ENCODE measurements around the gene HEATR5A. TPM values are rescaled to one million over a fixed set of nuclear protein-coding genes. Genes with fewer than 3 reads are reported as not detected.
"Not testable (repeated sequence)": the region's sequence is repeated elsewhere in the genome, so short reads cannot be mapped to it uniquely, and the experiment has no call there.

Gene HEATR5A
- total and polyA plus RNA-seq, 9 of the 15 experiments (the other 6 are each of a cell fraction or from before 2014, with no cell fraction given): 8.0 to 50.9 (median 23.0) TPM

- TF ChIP-seq ZKSCAN3 (CRISPR knock-in tag; IDR thresholded peaks at IDR 0.05) (0 out of 2 replicates have a peak, but pooled peaks have one; percentile 30), ZNF589 (CRISPR knock-in tag; IDR thresholded peaks at IDR 0.05; ENCODE audit: low read depth) (peak; percentile 99), ZBTB2 (IDR thresholded peaks at IDR 0.05) (0 out of 2 replicates have a peak, but pooled peaks have one; percentile 16), CUX1 (CRISPR knock-in tag; IDR thresholded peaks at IDR 0.05) (peak; percentile 98), RAD21 (CRISPR knock-in tag; conservative IDR thresholded peaks at IDR 0.05 in 1 of 2, IDR thresholded peaks at IDR 0.05 in 1 of 2) (peak in 1 of 2 experiments; percentile 26; a peak in 1 of 4 replicates), ELF2 (CRISPR knock-in tag; IDR thresholded peaks at IDR 0.05) (peak; percentile 74; the same call in 1 of the 2 replicates), ZNF174 (CRISPR knock-in tag; IDR thresholded peaks at IDR 0.05) (peak; percentile 84; the same call in 1 of the 2 replicates), GATAD2A (IDR thresholded peaks at IDR 0.05) (peak; percentile 56; the same call in 1 of the 2 replicates), MYC (CRISPR knock-in tag; IDR thresholded peaks at IDR 0.05; ENCODE audit: borderline replicate concordance, low read depth) (peak; percentile 95), TEAD2 (tag; IDR thresholded peaks at IDR 0.05) (peak; percentile 92)
- TF ChIP-seq, protein P1, sequence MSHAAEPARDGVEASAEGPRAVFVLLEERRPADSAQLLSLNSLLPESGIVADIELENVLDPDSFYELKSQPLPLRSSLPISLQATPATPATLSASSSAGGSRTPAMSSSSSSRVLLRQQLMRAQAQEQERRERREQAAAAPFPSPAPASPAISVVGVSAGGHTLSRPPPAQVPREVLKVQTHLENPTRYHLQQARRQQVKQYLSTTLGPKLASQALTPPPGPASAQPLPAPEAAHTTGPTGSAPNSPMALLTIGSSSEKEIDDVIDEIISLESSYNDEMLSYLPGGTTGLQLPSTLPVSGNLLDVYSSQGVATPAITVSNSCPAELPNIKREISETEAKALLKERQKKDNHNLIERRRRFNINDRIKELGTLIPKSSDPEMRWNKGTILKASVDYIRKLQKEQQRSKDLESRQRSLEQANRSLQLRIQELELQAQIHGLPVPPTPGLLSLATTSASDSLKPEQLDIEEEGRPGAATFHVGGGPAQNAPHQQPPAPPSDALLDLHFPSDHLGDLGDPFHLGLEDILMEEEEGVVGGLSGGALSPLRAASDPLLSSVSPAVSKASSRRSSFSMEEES (CRISPR knock-in tag; IDR thresholded peaks at IDR 0.05): 0 out of 2 replicates have a peak, but pooled peaks have one; percentile 20
- TF ChIP-seq, protein P2, sequence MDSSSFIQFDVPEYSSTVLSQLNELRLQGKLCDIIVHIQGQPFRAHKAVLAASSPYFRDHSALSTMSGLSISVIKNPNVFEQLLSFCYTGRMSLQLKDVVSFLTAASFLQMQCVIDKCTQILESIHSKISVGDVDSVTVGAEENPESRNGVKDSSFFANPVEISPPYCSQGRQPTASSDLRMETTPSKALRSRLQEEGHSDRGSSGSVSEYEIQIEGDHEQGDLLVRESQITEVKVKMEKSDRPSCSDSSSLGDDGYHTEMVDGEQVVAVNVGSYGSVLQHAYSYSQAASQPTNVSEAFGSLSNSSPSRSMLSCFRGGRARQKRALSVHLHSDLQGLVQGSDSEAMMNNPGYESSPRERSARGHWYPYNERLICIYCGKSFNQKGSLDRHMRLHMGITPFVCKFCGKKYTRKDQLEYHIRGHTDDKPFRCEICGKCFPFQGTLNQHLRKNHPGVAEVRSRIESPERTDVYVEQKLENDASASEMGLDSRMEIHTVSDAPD (CRISPR knock-in tag; IDR thresholded peaks at IDR 0.05): peak; percentile 92
- TF ChIP-seq MYC (IDR thresholded peaks at IDR 0.05; ENCODE audit: low read depth, low read length): not testable (repeated sequence)
- TF ChIP-seq, protein P3, sequence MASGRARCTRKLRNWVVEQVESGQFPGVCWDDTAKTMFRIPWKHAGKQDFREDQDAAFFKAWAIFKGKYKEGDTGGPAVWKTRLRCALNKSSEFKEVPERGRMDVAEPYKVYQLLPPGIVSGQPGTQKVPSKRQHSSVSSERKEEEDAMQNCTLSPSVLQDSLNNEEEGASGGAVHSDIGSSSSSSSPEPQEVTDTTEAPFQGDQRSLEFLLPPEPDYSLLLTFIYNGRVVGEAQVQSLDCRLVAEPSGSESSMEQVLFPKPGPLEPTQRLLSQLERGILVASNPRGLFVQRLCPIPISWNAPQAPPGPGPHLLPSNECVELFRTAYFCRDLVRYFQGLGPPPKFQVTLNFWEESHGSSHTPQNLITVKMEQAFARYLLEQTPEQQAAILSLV (tag; IDR thresholded peaks at IDR 0.05): peak; percentile 92
These were observed 178.0 kb downstream of the HEATR5A start (continued) for GRCh38 chr14:31242161-31242940.
